ENCODE results near the gene RALGPS1. TPM values are rescaled to one million over a fixed set of nuclear protein-coding genes. Genes with fewer than 3 reads are reported as not detected.

Gene RALGPS1
- polyA plus RNA-seq, 3 donors, result 0.60 to 4.6 (median 1.3) TPM

DNA sequence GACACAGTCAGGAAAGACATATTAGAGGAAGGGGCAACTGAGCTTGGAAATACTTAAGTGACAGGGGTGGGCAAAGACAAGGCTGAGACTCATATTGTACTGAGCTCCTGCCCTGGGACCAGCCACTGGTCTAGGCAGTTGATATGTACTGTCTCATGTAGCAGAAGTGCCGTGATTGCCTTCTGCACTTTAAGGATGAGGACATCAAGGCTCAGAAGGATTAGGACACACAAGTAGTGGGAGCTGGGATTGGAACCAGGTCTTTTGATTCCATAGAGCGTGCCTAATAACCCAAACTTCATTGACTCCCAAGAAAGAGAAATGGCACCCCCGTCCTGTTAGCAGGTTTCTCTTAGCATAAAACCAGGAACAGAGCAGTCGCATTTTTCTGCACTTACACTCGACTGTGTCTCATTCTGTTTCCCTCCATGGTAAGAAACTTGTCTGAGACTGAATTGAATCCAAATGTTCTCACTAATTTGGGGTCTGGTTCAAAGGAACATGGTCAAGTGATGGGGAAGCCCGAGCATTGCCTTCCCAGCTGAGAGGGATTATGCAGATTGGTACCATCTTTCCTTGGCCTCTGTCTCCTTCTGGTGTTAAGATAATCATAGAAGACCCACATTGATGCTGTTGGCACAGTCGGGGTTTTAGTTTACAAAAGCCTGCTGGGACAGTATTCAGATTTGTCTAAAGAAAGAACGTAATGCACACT is 137.5 kb downstream of the RALGPS1 start:
- intact Hi-C loops (cut with micrococcal nuclease), result no loop called here
- no peaks in the 10 kb centered on the region for H4K20me1 ChIP-seq (ENCODE audit: insufficient read depth, low read length)
- Mint-ChIP-seq H3K4me3 (no peak overlapping the region), H3K27ac (peak overlapping the region in 1 of 7 donors; percentile 28), H3K36me3 (peaks cover 11 to 22% of the 10 kb centered on the region in 2 donors), H3K4me1 (peaks cover 36% of the 10 kb centered on the region), H3K27me3 (ENCODE audit: low read depth in 3 of 3) (peaks cover 0 to 11% (median 8%) of the 10 kb centered on the region in 3 donors), H3K9me3 (peaks cover 0 to 2% (median 0%) of the 10 kb centered on the region in 7 donors)
- TF ChIP-seq, protein P1, sequence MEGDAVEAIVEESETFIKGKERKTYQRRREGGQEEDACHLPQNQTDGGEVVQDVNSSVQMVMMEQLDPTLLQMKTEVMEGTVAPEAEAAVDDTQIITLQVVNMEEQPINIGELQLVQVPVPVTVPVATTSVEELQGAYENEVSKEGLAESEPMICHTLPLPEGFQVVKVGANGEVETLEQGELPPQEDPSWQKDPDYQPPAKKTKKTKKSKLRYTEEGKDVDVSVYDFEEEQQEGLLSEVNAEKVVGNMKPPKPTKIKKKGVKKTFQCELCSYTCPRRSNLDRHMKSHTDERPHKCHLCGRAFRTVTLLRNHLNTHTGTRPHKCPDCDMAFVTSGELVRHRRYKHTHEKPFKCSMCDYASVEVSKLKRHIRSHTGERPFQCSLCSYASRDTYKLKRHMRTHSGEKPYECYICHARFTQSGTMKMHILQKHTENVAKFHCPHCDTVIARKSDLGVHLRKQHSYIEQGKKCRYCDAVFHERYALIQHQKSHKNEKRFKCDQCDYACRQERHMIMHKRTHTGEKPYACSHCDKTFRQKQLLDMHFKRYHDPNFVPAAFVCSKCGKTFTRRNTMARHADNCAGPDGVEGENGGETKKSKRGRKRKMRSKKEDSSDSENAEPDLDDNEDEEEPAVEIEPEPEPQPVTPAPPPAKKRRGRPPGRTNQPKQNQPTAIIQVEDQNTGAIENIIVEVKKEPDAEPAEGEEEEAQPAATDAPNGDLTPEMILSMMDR (IDR thresholded peaks at IDR 0.05), result no peak
- no peaks in the 10 kb centered on the region for H3K79me2 ChIP-seq (ENCODE audit: insufficient read depth, low read length)
- no peak overlapping the region for H3K4me2 ChIP-seq (replicated peaks; ENCODE audit: extremely low read depth, low read length, poor library complexity, severe bottlenecking)
- H3K9ac ChIP-seq (ENCODE audit: insufficient read depth, low read length, poor library complexity, severe bottlenecking), result no peak overlapping the region
- H3K4me3 ChIP-seq (replicated peaks in 1 of 3; ENCODE audit: low read depth in 2 of 3, low read length in 3 of 3), result no peak overlapping the region
- no CpG with 5 or more reads among the region's 8 CpGs for WGBS (ENCODE audit: insufficient coverage)
- no peak overlapping the region for H2AFZ ChIP-seq (ENCODE audit: insufficient read depth, low read depth, low read length, poor library complexity, severe bottlenecking)
- peaks cover 21% of the 10 kb centered on the region in 2 donors for H3K4me1 ChIP-seq (ENCODE audit: control insufficient read depth in 1 of 2, insufficient read depth in 2 of 2, low read length in 2 of 2)
- no peaks in the 10 kb centered on the region for H3K9me3 ChIP-seq (replicated peaks in 1 of 2; ENCODE audit: control insufficient read depth in 1 of 2, insufficient read depth in 1 of 2, low read length in 2 of 2)
- no peak for DNase-seq
- no peaks in the 10 kb centered on the region for H3K36me3 ChIP-seq (replicated peaks in 1 of 2; ENCODE audit: control insufficient read depth in 1 of 2, insufficient read depth in 2 of 2, low read length in 2 of 2)
- H3K27me3 ChIP-seq (ENCODE audit: control insufficient read depth in 2 of 2, insufficient read depth in 2 of 2, low read length in 2 of 2), result no peaks in the 10 kb centered on the region
- no peak overlapping the region for H3K27ac ChIP-seq (ENCODE audit: low read depth in 1 of 2, low read length in 2 of 2)

DNA sequence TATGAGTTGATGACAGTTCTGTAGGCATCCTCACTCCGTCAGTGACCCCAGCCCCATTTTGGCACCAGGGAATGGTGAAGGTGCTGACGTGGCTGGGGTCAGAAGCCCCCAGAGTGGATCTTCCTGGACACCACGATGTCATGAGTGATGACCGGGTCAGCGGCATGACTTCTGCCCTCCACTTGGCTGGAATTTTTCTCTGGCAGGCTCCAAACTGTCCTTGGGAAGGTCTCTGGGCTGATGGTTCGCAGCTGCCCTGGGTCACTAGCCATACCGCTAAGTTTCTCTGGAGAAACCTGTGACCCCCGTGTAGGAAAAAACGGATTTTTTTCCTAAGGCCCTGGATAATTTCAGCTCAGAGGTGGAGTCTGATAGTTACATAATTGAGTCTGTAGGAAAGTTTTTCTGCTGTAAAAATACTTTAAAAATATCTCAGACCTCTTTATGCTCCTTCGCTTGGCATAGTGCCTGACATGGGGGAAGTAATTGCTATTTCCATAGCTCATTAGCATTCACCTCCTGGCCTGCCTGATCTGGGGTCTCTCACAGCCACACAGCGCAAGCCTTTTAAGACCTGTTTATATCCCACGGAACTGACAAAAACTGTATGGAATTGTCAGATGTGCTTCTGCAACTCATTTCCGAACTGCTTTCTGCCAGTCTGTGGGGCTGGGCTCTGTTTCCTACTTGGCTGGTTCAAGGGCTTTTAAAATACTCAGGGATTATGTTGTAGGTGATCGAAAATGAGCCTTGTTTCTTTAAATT is 138.7 kb downstream of the RALGPS1 start:
- peaks cover 11 to 29% of the 10 kb centered on the region in 2 donors for H3K36me3 Mint-ChIP-seq
- no peaks in the 10 kb centered on the region for H3K79me2 ChIP-seq (ENCODE audit: insufficient read depth, low read length)
- H2AFZ ChIP-seq (ENCODE audit: insufficient read depth, low read depth, low read length, poor library complexity, severe bottlenecking), result no peak overlapping the region
- H3K9ac ChIP-seq (ENCODE audit: insufficient read depth, low read length, poor library complexity, severe bottlenecking), result no peak overlapping the region
- no peak overlapping the region for H3K4me3 ChIP-seq (replicated peaks in 1 of 3; ENCODE audit: low read depth in 2 of 3, low read length in 3 of 3)
- no peaks in the 10 kb centered on the region for H3K9me3 ChIP-seq (replicated peaks in 1 of 2; ENCODE audit: control insufficient read depth in 1 of 2, insufficient read depth in 1 of 2, low read length in 2 of 2)
- no peak overlapping the region for H3K27ac Mint-ChIP-seq
- peaks cover 0 to 9% (median 8%) of the 10 kb centered on the region in 3 donors for H3K27me3 Mint-ChIP-seq (ENCODE audit: low read depth in 3 of 3)
- H3K4me1 Mint-ChIP-seq, result peaks cover 31% of the 10 kb centered on the region
- no peak for DNase-seq
- H3K27me3 ChIP-seq (ENCODE audit: control insufficient read depth in 2 of 2, insufficient read depth in 2 of 2, low read length in 2 of 2), result no peaks in the 10 kb centered on the region
- WGBS (ENCODE audit: insufficient coverage), result 96% methylated on average over 9 of the region's 14 CpGs
- no peak overlapping the region for H3K4me3 Mint-ChIP-seq
- H3K9me3 Mint-ChIP-seq, result no peaks in the 10 kb centered on the region
- intact Hi-C loops (cut with micrococcal nuclease), result no loop called here
- H3K4me2 ChIP-seq (replicated peaks; ENCODE audit: extremely low read depth, low read length, poor library complexity, severe bottlenecking), result no peak overlapping the region
- no peaks in the 10 kb centered on the region for H3K36me3 ChIP-seq (replicated peaks in 1 of 2; ENCODE audit: control insufficient read depth in 1 of 2, insufficient read depth in 2 of 2, low read length in 2 of 2)
- no peaks in the 10 kb centered on the region for H4K20me1 ChIP-seq (ENCODE audit: insufficient read depth, low read length)
- peaks cover 19% of the 10 kb centered on the region in 2 donors for H3K4me1 ChIP-seq (ENCODE audit: control insufficient read depth in 1 of 2, insufficient read depth in 2 of 2, low read length in 2 of 2)
- no peak overlapping the region for H3K27ac ChIP-seq (ENCODE audit: low read depth in 1 of 2, low read length in 2 of 2)
- TF ChIP-seq, protein P1 (IDR thresholded peaks at IDR 0.05), result no peak

Measured in CD14-positive monocyte (primary cell).